Activated CD4-positive, alpha-beta T cell treated with anti-CD3 and anti-CD28 coated beads, Interleukin-2, Interleukin-6, amounts not matched to agents 100 ng/mL and 50 ng/mL, durations not matched to agents 16 hours and 8 hours (primary cell): ENCODE measurements around the gene AFTPH.

Source experiments
- DNase-seq: peaks from one replicate; pipeline ENCODE4 v3.0.0-alpha.2; 2020

AFTPH gene

GRCh38 chr2:64523666-64524603 lies at the start of gene AFTPH:
Gene AFTPH (plus strand): TSS chr2:64524328. CDS start chr2:64551475, 27,147 bp downstream.
- peak; percentile 100 for DNase-seq

DNA sequence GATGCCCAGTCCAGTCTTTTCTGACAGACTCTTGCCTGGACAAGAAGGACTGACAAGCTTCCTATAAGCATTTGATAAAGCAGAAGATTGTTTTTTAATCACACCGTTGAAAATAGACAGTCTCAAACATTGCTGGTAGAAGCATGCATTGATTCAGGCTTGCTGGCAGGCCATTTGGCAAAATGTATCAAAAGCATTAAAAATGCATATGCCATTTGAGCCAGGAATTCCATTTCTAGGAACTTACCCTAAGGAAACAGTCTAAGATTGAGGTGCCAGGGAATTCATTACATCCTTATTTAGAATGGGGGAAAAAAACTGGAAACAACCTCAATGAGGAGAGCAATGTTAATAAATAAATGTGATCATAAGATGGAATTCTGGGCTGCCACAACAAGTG lies 49.5 kb upstream of the AFTPH start:
- DNase-seq, result no peak

DNA sequence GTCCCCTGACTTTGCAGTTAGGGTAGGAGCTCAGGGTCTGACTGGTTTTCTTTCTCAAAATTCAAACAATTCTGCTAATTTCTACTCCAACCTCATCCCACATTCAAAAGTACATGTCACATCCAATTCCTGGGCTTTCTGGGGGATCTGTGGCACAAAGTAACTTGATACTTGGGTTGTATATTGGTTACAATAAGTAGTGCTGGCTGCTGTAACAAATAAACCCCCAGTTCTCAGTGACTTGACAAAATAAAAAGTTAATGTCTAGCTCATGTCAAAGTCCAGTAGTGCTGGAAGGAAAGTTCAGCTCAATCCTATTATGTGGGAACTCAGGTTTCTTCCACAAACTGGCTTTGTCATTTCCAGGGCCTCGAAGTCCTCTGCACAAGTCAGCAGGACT lies 47.1 kb upstream of the AFTPH start:
- no peak for DNase-seq

GRCh38 chr2:64477979-64478378 lies 46.1 kb upstream of the AFTPH start:
- no peak for DNase-seq

- DNase-seq, result no peak
Measured at GRCh38 chr2:64478502-64479230, 45.5 kb upstream of the AFTPH start.

- no peak for DNase-seq
Measured at GRCh38 chr2:64479259-64480117, 44.6 kb upstream of the AFTPH start.

- DNase-seq, result no peak
Measured at GRCh38 chr2:64481665-64482064, 42.5 kb upstream of the AFTPH start.

- DNase-seq, result no peak
Measured at GRCh38 chr2:64482243-64482642, 41.9 kb upstream of the AFTPH start.

DNA sequence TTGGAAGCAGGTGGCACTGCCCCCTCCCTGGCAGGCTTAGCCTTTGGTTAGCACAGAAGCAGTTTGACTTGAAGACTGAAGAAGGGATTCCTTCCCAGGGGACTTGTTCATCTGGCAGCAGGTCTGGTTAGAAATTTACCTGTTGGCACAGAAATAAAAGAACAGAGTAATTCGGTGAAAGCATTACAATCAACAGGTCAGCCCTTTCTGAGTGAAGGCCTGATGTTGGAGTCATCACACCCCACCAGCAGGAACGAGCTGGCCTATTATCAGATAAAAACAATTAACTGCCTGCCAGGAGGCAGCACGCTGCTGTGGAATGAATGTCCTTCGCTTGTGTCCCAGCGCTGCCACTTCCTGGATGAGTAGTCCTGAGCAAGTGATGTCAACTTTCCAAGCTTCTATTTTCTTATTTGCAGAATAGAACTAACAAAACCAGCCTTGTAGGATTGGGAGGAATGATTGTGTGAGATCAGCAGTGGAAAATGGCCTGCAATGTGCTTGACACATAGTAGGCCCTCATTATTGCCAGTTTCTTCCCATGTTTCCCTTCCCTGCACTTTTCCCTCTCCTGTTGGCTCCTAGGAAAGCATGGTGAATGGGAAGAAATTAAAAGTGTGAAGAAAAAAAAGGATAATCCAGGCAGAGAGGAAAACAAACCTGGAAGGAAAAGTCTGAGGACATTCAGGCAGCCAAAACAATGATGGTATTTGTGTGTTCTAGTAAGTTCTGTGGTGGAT lies 41.2 kb upstream of the AFTPH start:
- no peak for DNase-seq

- DNase-seq, result no peak
Measured at GRCh38 chr2:64485331-64485730, 38.8 kb upstream of the AFTPH start.

DNA sequence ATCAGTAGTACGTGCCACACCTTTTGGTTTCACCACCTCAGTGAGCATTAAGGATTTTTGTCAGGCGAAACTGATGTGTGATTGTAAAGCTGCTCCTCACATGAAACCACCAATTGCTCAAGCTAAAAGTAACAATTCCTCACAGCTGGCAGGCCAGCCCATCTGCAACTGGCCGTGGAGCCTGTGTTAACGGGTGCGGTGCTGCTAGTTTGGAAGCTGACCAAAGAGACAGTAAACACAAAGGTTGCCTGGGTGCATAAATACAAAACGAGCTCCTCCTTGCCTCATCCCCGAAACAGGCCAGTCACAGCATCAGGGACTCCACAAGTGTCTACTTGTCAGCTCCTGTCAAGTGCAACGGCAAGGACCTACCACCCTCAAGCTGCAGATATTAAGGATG lies 38.2 kb upstream of the AFTPH start:
- DNase-seq, result no peak

DNA sequence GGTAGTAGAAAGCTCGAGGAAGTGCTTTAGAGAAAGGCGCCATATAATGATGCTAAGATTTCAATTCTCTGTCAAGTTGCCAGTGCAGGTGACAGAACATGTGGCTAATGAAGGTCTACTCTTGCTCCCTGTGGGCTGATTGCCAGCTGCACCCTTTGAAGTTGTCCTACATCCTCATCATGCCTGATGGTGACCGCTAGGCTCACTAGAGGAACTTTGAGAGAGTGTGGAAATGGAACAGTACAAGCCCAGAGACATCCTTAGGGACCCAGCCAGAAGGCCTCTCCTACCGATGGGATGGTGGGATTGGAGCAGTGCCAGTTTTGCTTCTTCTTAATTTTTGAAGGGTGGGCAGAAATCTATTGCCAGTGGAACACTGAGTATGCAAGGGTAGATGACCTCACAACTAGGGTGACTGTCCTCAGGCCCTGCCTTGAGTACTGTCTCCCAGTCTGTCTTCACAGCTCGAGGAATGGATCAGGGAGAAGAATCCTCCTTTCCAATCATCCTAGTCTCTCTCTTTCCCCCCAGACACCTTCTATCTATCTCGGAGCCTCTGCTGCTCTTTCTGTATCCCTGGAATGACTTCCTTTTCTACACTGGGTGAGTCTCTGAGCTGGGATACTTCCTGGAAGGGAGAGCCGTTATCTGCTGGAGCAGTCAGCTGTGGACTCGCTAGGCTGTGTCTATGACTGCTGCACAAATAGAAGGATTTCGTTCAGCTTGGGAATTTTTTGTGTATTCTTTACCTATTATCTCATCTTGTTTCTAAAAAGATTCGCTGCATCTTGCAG lies 36.7 kb upstream of the AFTPH start:
- DNase-seq, result no peak

- peak; percentile 82 for DNase-seq
Measured at GRCh38 chr2:64488050-64488974, 35.8 kb upstream of the AFTPH start.

DNA sequence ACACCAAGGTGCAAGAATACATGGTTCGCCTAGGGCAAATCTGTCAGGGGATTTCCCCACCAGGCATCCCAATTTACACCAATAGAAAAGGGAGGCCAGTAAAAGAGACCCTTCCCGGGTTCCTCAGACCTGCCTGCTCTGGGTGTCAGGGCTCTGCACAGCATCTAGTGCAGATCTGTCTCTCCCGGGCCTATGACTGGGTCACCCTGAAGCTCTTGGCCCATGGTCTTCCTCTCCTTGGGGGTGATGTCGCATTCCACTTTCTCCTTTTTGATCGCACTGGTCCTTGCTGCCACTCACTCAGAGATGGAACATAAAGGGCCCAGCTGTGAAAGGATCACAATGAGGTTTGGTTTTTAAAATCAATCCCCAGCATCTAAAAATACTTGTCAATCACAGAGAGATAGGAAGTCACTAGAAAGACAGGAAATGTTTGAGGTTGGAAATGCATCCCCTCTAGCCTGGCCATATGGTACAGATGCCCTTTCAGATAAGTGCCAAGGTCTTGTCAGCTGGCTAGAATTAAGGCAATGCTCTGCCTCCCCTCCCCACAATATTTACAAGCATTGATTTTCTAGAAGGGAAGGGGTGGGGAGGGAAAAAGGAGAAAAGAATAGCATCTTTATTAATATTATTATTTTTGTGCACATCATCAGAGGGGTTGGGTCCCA lies 34.9 kb upstream of the AFTPH start:
- DNase-seq, result no peak

- DNase-seq, result no peak
Measured at GRCh38 chr2:64491426-64491825, 32.7 kb upstream of the AFTPH start.

- no peak for DNase-seq
Measured at GRCh38 chr2:64492272-64492671, 31.9 kb upstream of the AFTPH start.

DNA sequence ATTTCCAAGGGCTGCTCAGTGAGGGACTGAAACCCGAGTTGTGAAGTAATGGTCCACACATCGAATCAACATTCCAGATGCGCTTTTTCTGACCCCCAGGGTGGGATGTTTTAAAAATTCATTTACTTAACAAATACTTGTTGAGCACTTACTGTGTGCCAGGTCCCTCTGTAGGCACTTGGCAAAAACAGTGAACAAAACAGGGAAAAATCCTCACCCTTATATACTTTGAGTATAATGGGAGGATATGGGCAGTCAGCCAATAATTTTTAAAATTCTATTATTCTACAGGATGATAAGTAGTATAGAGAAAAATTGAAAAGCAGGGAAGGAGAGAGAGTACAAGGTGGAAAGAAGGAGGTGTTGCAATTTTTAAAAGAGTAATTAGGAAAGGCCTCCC lies 31.3 kb upstream of the AFTPH start:
- DNase-seq, result no peak

- DNase-seq, result no peak
Measured at GRCh38 chr2:64493788-64494187, 30.3 kb upstream of the AFTPH start.

GRCh38 chr2:64498438-64498837 lies 25.7 kb upstream of the AFTPH start:
- DNase-seq, result no peak

DNA sequence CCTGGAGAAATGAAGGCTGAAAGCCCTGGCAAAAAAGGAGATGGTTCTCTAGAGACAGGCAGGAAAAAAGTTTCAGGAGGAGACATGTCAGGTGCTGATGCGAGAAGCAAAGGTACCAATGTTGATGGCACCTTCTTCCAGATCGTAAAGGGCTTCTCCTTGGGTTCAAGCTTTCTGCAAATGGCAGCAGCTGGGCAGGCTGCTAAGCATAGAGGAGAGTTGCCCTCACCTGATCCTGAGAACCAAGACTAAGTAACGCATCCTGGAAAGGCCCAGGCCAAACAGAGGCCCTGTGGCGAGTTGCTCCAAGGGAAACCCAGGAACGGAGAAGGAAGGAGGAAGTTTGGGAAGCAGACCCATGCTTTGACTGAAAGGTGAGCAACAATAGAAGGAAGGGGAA lies 23.6 kb upstream of the AFTPH start:
- DNase-seq, result no peak
